Regular cardiac myocyte (primary cell): Measurements from ENCODE around the gene FOXA3. TPM values are rescaled to one million over a fixed set of nuclear protein-coding genes. Genes with fewer than 3 reads are reported as not detected.

Experiments
- total RNA-seq: library from RNA; depleted of rRNA; stranded (reverse); fragments of >200 nt; gene quantifications from 2 replicates; pipeline ENCODE4 v1.2.3, GENCODE V29; 2014

Gene FOXA3
- under 0.01 TPM in 1 of 2 replicates, not detected in the other for total RNA-seq

DNA sequence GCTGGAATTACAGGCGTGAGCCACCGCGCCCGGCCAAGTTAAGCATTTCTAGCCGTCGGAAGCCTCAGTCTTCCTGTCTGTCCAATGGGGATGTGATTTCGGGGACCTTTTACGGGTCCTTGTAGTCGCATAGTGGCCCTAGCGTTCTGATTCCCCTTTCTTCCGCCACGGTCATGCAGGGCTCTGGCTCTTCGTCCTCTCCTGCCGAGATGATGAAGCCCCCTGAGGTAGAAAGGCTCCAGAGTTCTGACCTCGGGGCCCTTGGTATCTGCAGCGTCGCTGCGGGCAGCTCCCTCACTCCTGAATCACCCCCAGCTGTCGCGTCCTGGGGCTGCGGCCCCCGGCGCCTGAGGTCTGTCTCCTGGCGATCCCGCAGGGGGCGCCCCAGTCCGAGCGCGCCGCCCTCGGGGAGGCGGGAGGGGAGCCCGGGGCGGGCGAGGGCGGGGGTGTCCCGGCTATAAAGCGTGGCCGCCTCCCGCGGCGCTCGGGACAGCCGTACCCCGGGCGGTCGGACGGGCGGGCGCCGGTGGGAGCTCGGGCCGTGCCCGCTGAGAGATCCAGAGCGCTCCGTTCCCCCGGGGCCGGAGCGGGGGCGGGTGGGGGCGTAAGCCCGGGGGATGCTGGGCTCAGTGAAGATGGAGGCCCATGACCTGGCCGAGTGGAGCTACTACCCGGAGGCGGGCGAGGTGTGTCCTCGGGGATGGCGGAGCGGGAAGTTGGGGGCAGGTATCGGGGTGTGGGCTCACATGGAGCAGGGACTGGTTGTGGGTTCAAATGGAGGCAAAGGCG is at the start of gene FOXA3:
FOXA3 (plus strand) TSS at position 487 of the 789 bp plus-strand sequence; CDS start at position 618, 131 bp downstream.

DNA sequence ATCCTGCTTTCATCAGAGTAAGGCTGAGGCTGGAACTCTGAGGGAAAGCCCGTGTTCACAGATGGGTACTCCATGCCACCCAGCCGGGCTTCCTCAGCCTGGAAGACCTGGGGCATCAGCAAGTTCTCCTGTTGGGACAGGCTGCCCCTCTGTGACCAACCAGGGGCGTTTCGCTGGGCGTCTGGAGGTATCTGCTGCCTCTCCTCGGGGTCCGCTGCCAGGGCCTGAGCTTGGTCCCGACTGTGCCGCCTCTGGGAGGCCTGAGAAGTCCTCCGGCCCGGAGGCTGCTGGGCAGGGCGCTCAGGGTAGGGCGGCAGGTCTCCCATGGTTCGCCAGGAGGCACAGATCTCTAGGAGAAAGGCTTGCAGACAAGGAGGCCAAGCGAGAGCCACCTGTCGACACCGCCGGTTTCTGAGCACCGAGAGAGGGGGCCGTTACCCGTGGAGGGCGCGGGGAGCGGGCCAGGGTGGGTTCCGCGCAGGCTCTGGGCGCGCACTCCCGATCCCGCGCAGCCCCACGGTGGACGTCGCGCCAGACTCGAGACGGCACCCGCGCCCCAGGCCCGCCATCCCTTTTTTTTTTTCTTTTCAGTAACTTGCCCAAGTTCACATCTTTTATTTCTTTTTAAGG is 49.2 kb upstream of the FOXA3 start, which contains the start of gene RSPH6A:
RSPH6A (minus strand) TSS at position 458 of the 630 bp plus-strand sequence; CDS start at position 326, 132 bp downstream.

DNA sequence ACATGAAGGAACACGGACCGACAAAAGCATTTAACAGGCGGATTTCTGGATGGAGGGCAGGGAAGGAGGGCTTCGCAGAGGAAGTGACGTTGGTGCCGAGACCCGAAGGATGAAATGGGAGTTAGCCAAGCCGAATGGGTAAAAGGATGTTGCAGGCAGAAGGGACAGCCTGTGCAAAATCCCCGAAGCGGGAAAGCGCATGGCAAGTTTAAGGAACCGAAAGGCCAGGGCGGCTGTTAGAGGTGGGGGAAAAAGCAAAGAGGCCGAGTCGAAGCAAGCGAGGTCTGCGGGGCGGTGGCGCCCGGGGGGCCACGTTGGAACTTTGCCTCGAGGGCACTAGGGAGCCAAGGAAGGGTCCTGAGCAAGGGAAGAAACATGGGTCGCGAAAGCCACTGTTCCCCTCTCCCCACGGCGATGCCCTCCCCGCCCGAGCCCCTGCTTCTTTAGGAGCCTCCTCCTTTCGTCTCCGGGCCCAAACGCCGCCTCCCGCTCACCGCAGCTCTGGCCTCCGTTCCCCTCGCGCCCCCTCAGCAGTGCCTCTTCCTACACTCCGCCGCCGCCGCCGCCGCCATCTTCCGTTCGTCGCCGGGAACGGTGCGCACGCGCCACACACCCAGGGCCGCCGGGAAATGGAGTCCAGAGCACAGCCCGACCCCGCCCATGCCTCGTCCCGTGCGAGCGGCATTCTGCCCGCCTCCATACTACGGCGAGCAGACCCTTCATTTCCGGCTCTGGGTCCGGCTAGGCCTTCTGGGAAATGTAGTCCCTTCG is 1.4 kb upstream of the FOXA3 start, which contains the start of gene SYMPK:
SYMPK (minus strand) TSS at position 584 of the 771 bp plus-strand sequence. CDS start 8,652 bp downstream, outside the sequence.

DNA sequence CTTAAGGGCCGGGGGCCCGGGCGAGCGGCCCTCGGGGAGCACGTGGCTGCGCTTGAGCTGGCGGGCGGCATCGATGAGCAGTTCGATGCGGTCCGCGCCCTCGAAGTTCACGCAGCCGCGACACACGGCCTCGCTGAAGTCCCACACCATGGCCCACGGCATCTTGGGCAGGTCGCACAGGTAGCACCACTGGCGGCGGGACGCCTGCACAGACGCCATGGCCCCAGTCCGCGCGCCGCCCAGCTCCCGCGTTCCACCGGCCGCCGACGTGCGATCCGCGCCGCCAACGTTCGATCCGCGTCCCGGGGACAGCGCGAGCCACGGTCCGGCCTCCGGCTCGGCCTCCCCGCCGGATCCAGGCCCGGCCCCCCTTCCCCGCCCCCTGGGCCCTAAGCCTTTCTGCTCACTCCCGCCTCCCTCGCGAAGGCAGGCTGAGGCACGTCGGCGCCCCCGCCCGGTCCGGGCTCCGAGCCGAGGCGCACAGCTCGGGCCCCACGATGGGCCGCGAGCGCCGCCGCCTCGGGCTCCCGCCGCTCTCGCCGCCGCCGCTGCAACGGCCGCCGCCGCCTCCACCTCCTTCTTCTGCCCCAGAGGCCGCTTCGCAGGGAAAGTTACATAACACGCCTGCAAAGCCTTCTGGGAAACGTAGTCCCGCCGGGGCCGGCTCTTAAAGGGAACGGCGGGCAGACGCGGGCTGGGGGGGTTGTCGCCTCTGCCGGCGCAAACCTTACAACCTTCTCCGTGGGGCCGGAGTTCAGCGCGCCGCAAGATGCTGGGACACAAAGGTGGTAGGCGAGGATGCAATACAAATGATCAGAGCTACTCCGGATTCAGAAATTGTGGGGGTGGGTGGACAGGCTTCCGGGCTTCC is 21.7 kb downstream of the FOXA3 start, which contains the start of gene IRF2BP1:
IRF2BP1 (minus strand) TSS at position 586 of the 871 bp plus-strand sequence; CDS start at position 219, 367 bp downstream.

DNA sequence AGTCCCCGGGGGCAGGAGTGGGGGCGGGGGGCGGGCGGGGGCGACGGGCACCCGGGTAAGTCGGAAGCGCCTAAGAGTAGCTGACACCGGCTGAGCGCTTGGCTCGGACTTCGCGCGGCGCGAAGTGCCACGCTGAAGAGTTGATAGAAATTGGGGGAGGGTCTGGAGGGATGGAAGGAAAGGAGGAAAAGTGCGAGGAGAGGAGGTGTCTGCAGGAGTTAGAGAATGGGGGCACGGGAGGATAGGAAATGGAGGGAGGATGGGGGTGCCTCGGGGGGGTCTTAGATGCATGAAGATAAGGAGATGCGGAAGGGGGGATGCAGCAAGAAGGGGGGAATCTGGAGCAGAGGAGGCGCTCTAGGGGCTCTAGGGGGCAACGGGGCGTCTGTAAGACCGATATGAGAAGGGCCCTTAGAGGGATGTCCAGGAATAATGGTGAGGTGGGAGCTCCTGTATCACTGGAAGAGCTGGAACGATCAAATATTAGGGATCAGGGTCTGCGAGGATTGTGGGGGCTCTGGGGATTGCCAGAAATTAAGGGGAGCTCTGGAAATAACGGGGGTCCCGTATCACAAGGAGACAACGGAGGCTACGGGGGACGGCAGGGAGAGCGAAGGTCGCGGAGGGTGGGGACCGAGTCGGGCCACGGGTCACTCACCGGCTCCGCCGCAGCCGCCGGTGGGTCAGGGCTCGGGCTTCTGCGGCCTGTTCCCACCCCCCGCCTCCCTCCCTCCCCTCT is 38.0 kb downstream of the FOXA3 start, which contains the start of gene MYPOP:
MYPOP (minus strand) TSS at position 702 of the 739 bp plus-strand sequence. CDS start 840 bp downstream, outside the sequence.

DNA sequence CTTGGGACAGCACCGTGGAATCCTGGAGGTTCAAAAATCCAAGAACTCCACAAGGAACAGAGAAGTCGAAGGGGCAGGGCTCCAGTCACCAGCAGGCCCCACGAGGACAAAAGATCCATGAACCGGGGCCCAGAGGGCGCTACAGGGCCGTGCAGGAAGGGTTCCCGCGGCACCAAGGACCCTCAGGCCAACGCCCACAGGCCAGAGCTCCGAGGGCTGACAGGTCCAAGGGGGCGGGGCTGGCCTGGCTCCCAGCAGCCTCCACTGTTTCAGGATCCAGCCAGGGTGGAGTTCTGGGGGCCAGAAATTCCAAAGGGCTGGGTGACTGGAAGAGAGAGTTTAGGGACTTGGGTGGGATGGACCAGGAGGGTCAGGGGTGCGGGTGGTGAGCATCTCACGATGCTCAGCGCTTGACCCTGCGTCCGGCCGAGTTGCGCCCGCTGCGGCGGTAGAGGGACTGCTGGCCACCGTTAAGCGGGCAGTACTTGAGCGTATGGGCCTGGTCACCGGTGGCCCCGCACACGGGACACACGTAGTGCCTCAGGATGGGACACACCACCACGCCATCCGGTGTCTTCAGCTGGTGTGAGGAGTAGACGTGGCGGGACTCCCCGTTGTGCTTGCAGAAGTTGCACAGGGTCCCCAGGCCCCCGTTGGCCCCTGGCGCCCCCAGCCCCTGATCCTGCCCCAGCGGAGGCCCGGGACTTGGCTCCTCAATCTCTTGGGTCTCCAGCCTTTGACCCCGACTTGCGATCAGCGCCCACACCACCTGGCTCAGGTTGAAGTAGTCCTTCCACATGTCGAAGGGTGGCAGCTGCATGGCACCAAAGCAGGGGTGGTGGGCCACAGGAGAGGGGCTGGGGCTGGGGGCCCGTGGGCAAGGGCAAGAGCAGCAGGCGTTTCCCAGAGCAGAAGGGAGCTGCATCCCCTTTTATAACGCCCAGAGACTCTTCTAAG is 50.0 kb downstream of the FOXA3 start, which contains the start of gene NANOS2:
NANOS2 (minus strand) TSS at position 905 of the 957 bp plus-strand sequence; CDS start at position 820, 85 bp downstream.

Other genes starting within 250 kb of the FOXA3 start
- gene EML2, start 224.9 kb upstream of the FOXA3 start, total RNA-seq: 66.8 and 101 TPM in 2 replicates
- gene GIPR, start 196.1 kb upstream of the FOXA3 start, total RNA-seq: 0.28 and 0.38 TPM in 2 replicates
- gene SNRPD2, start 172.4 kb upstream of the FOXA3 start, total RNA-seq: 288 and 449 TPM in 2 replicates
- 31.2 and 32.1 TPM in 2 replicates for gene QPCTL, start 171.7 kb upstream of the FOXA3 start, total RNA-seq
- 3.4 and 5.8 TPM in 2 replicates for gene FBXO46, start 133.4 kb upstream of the FOXA3 start, total RNA-seq
- not detected in 2 replicates for gene MEIOSIN, start 130.9 kb upstream of the FOXA3 start, total RNA-seq
- gene SIX5, start 95.1 kb upstream of the FOXA3 start, total RNA-seq: 8.1 and 11.3 TPM in 2 replicates
- 15.0 and 48.2 TPM in 2 replicates for gene DMPK, start 81.8 kb upstream of the FOXA3 start, total RNA-seq
- 27.8 and 29.0 TPM in 2 replicates for gene DMWD, start 71.5 kb upstream of the FOXA3 start, total RNA-seq
- gene RSPH6A, start 49.0 kb upstream of the FOXA3 start, total RNA-seq: under 0.01 and 0.28 TPM in 2 replicates
- 22.8 and 29.9 TPM in 2 replicates for gene SYMPK, start 1.2 kb upstream of the FOXA3 start, total RNA-seq
- gene IRF2BP1, start 21.8 kb downstream of the FOXA3 start, total RNA-seq: 26.5 and 28.4 TPM in 2 replicates
- gene MYPOP, start 38.3 kb downstream of the FOXA3 start, total RNA-seq: 0.77 and 2.0 TPM in 2 replicates
- gene NANOS2, start 50.5 kb downstream of the FOXA3 start, total RNA-seq: not detected in 2 replicates
- gene NOVA2, start 109.5 kb downstream of the FOXA3 start, total RNA-seq: under 0.01 TPM in 2 replicates
- gene CCDC61, start 131.1 kb downstream of the FOXA3 start, total RNA-seq: 5.4 and 10.9 TPM in 2 replicates
- not detected in 2 replicates for gene PGLYRP1, start 158.7 kb downstream of the FOXA3 start, total RNA-seq
- gene IGFL4, start 176.7 kb downstream of the FOXA3 start, total RNA-seq: not detected in 2 replicates